C4-2B (cell line): ENCODE results near the gene CDCA5.
A peak's percentile ranks its signal among the peaks of the same experiment; 100 is the strongest.
"Not testable (repeated sequence)": the region's sequence is repeated elsewhere in the genome, so short reads cannot be mapped to it uniquely, and the experiment has no call there.

Source experiments
- H3K27ac ChIP-seq: fragments of 450-650 bp; 2 replicates; pipeline ENCODE4 v1.5.1; 2017
- CTCF ChIP-seq: fragments of 450-650 bp; conservative IDR thresholded peaks from 2 replicates; pipeline ENCODE4 v1.5.1; 2017; ENCODE audit warnings: mild to moderate bottlenecking
- ZFX ChIP-seq: fragments of 450-650 bp; IDR thresholded peaks from 2 replicates; pipeline ENCODE4 v1.6.1; 2017

CDCA5 gene

GRCh38 chr11:65121865-65122696, 38.2 kb upstream of the CDCA5 start, which contains the start of the genes FAU and MRPL49:
TSS of gene FAU (minus strand) at chr11:65122134. CDS start at chr11:65121813, 321 bp downstream.
TSS of gene MRPL49 (plus strand) at chr11:65122321. CDS start at chr11:65122347, 26 bp downstream.
- H3K27ac ChIP-seq = peak within 1 kb of the TSS; percentile 83
- TF ChIP-seq ZFX (peak; percentile 67; the same call in 1 of the 2 replicates), CTCF (no peak)

GRCh38 chr11:65121447-65121864, 37.6 kb upstream of the CDCA5 start:
- TF ChIP-seq CTCF (no peak), ZFX (no peak)

GRCh38 chr11:65120831-65121230, 37.0 kb upstream of the CDCA5 start:
- H3K27ac ChIP-seq = peak overlapping the region; percentile 83
- TF ChIP-seq CTCF (no peak), ZFX (no peak)

More at GRCh38 chr11:65121447-65121864, 37.6 kb upstream of the CDCA5 start:
- peak overlapping the region; percentile 83 for H3K27ac ChIP-seq

- TF ChIP-seq CTCF = no peak
- no peak overlapping the region for H3K27ac ChIP-seq
Observed at GRCh38 chr11:65119670-65119995, 35.8 kb upstream of the CDCA5 start.

GRCh38 chr11:65118891-65119669, 35.2 kb upstream of the CDCA5 start:
- not testable (repeated sequence) for H3K27ac ChIP-seq

- H3K27ac ChIP-seq = peak overlapping the region; percentile 0; the same call in 1 of the 2 replicates
Observed at GRCh38 chr11:65118097-65118837, 34.4 kb upstream of the CDCA5 start.

More at GRCh38 chr11:65118097-65118837, 34.4 kb upstream of the CDCA5 start:
- no peak for TF ChIP-seq ZFX
- no peak; the same call in 1 of the 2 replicates for TF ChIP-seq CTCF
